Heart left ventricle (tissue), 13 donors: ENCODE measurements around the gene PABPN1L.

ENCODE experiments used
- POLR2A ChIP-seq, 2 donors: fragments of 450-650 bp; IDR thresholded peaks; one replicate each; pipeline ENCODE4 v1.6.1; 2017; ENCODE audit warnings: antibody characterized with exemption in 2 of 2, mild to moderate bottlenecking in 2 of 2, moderate library complexity in 2 of 2
- TF ChIP-seq, protein P1 (sequence below), 12 donors: fragments of 200-600 bp; sonication (generic) in 4 of 12; IDR thresholded peaks; one replicate each; pipeline versions ENCODE4 v1.5.0 to v1.8.0; 2018 to 2022; ENCODE audit warnings: antibody characterized with exemption in 12 of 12, mild to moderate bottlenecking in 5 of 12
- donor health status: ischemic (EF 13 %, LVEDD 7.1; RV severe dilation, severe dysfunction).
- donor health status: DM: no; HTN: yes; CAD: no.
- donor health status: DM: no; HTN: no; CAD: no.
- donor health status: ischemic (EF 25% LVEDD 6.9; RV normal size, moderate dysfunction).
- donor health status: ischemic (EF 25% LVEDD 5.7; RV mildly dilated, moderate dysfunction).
- donor health status: ischemic (EF 35%, LVEDD 5.7; RV mildly dilated, moderate dysfunction).
- donor health status: nonischemic (EF 11% LVEDD 7.7; RV severe dilation, severe dysfunction).
- donor health status: DM: yes; HTN: yes; CAD: no.
- donor health status: PGD.
- donor health status: ischemic (EF 29% LVEDD 5.4; RV normal size, mild dysfunction).
- donor health status: nonischemic (EF 23%, LVEDD 6.1; RV moderate dilation, normal function).

- TF ChIP-seq, protein P1, sequence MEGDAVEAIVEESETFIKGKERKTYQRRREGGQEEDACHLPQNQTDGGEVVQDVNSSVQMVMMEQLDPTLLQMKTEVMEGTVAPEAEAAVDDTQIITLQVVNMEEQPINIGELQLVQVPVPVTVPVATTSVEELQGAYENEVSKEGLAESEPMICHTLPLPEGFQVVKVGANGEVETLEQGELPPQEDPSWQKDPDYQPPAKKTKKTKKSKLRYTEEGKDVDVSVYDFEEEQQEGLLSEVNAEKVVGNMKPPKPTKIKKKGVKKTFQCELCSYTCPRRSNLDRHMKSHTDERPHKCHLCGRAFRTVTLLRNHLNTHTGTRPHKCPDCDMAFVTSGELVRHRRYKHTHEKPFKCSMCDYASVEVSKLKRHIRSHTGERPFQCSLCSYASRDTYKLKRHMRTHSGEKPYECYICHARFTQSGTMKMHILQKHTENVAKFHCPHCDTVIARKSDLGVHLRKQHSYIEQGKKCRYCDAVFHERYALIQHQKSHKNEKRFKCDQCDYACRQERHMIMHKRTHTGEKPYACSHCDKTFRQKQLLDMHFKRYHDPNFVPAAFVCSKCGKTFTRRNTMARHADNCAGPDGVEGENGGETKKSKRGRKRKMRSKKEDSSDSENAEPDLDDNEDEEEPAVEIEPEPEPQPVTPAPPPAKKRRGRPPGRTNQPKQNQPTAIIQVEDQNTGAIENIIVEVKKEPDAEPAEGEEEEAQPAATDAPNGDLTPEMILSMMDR (IDR thresholded peaks at IDR 0.05) = no peak
- TF ChIP-seq POLR2A (IDR thresholded peaks at IDR 0.05) = no peak
Observed at GRCh38 chr16:88835383-88835782, 31.1 kb downstream of the PABPN1L start.
